ENCODE data around the gene HUNK. TPM values are rescaled to one million over a fixed set of nuclear protein-coding genes. Genes with fewer than 3 reads are reported as not detected.
"Not testable (repeated sequence)": the region's sequence is repeated elsewhere in the genome, so short reads cannot be mapped to it uniquely, and the experiment has no call there.

Gene HUNK
- total RNA-seq, 6 experiments from 2014 or later = 0.12 to 0.64 (median 0.32) TPM

GRCh38 chr21:31855180-31855579, 17.6 kb upstream of the HUNK start:
- H3K4me1 ChIP-seq = no peaks in the 10 kb centered on the region
- TF ChIP-seq CTCF (IDR thresholded peaks at IDR 0.05) (no peak), POLR2A (IDR thresholded peaks at IDR 0.05) (no peak)
- H3K36me3 ChIP-seq = no peaks in the 10 kb centered on the region
- no peaks in the 10 kb centered on the region for H3K9me3 ChIP-seq
- DNase-seq (no peak), ATAC-seq (no peak)
- 71% methylated on average over 4 of the region's 4 CpGs for WGBS (ENCODE audit: insufficient coverage, low coverage, low lambda C conversion rate, missing lambda C conversion rate)
- intact Hi-C loops (cut with DNase I) = no loop called here
- H3K27ac ChIP-seq = no peak overlapping the region
- H3K27me3 ChIP-seq = no peaks in the 10 kb centered on the region
- H3K4me3 ChIP-seq = no peak overlapping the region

- no peak for ATAC-seq
- Histone ChIP-seq H3K4me3 (no peak overlapping the region), H3K27ac (no peak overlapping the region), H3K27me3 (no peaks in the 10 kb centered on the region), H3K4me1 (no peaks in the 10 kb centered on the region), H3K9me3 (no peaks in the 10 kb centered on the region), H3K36me3 (no peaks in the 10 kb centered on the region)
- intact Hi-C loops (cut with DNase I) = no loop called here
- 69% methylated on average over 7 of the region's 7 CpGs for WGBS (ENCODE audit: insufficient coverage, low coverage, low lambda C conversion rate, missing lambda C conversion rate)
- DNase-seq = no peak
- no peak for TF ChIP-seq POLR2A (IDR thresholded peaks at IDR 0.05)
- no peak for TF ChIP-seq CTCF (IDR thresholded peaks at IDR 0.05)
Measured at GRCh38 chr21:31857096-31857495, 15.7 kb upstream of the HUNK start.

GRCh38 chr21:31857631-31858030, 15.2 kb upstream of the HUNK start:
- H3K9me3 ChIP-seq; H3K27ac ChIP-seq; H3K4me1 ChIP-seq; ATAC-seq; DNase-seq; H3K36me3 ChIP-seq; H3K4me3 ChIP-seq; H3K27me3 ChIP-seq; intact Hi-C loops (cut with DNase I): not testable (repeated sequence)
- 86% methylated on average over 7 of the region's 7 CpGs for WGBS (ENCODE audit: insufficient coverage, low coverage, low lambda C conversion rate, missing lambda C conversion rate)

- Histone ChIP-seq H3K27ac (no peak overlapping the region), H3K27me3 (no peaks in the 10 kb centered on the region), H3K4me1 (peaks cover 0 to 2% (median 0%) of the 10 kb centered on the region in 4 donors), H3K4me3 (no peak overlapping the region), H3K36me3 (no peaks in the 10 kb centered on the region), H3K9me3 (no peaks in the 10 kb centered on the region)
- no peak for ATAC-seq
- TF ChIP-seq POLR2A (IDR thresholded peaks at IDR 0.05) = no peak
- no peak for TF ChIP-seq CTCF (IDR thresholded peaks at IDR 0.05)
- WGBS (ENCODE audit: insufficient coverage, low coverage, low lambda C conversion rate, missing lambda C conversion rate) = 77% methylated on average over 3 of the region's 3 CpGs
- no peak for DNase-seq
- intact Hi-C loops (cut with DNase I) = loop anchor here in 1 of 2 donors (10.0 kb wide), 1 partner anchor 394 kb away; no protein-coding TSS in a partner anchor
Measured at GRCh38 chr21:31860851-31861250, 12.0 kb upstream of the HUNK start.

GRCh38 chr21:31862078-31862477, 10.7 kb upstream of the HUNK start:
- Histone ChIP-seq H3K4me3 (no peak overlapping the region), H3K27ac (no peak overlapping the region), H3K4me1 (peaks cover 0 to 3% (median 0%) of the 10 kb centered on the region in 4 donors), H3K36me3 (no peaks in the 10 kb centered on the region), H3K9me3 (no peaks in the 10 kb centered on the region), H3K27me3 (no peaks in the 10 kb centered on the region)
- no peak for ATAC-seq
- intact Hi-C loops (cut with DNase I) = loop anchor here in 1 of 2 donors (10.0 kb wide), 1 partner anchor 393 kb away; no protein-coding TSS in a partner anchor
- 92% methylated on average over 4 of the region's 7 CpGs for WGBS (ENCODE audit: insufficient coverage, low coverage, low lambda C conversion rate, missing lambda C conversion rate)
- no peak for DNase-seq
- TF ChIP-seq CTCF (IDR thresholded peaks at IDR 0.05) (no peak), POLR2A (IDR thresholded peaks at IDR 0.05) (no peak)

Measured in right lobe of liver (tissue), 6 donors.